ENCODE results near the gene ELP2.

ELP2 gene

DNA sequence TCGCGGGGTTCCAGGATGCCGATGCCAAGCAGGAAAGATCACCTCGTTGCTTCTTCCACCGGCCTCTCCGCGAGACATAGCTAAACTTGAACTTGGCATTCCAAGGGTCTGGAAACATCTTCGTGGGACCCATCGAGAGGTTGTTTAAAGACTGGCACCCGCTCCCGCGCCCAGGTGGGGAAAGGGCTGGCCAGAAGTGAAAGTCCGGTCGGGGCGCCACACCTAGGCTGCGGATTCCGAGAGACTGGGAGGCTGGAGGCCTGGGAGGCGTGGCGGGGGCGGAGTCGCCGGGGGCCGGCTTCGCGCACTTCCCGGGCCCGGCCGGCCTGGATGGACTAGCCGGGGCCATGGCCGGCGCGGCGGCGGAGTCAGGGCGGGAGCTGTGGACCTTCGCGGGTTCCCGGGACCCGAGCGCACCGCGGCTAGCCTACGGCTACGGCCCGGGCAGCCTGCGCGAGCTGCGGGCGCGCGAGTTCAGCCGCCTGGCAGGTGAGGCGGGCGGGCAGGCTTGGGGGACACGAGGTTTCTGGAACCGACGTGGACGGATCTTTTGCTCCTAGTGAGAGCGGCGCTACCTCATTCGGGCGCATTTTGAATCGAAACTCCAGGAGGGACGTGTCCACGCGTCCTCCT is 57.6 kb downstream of the ELP2 start, which contains the start of gene MOCOS (continued):
- TF ChIP-seq KLF1 (tag by site-specific recombination; IDR thresholded peaks at IDR 0.05) = peak; percentile 16; the same call in 1 of the 2 replicates
- TF ChIP-seq ZNF558 (tag by site-specific recombination; IDR thresholded peaks at IDR 0.05) = no peak
- TF ChIP-seq ZNF660 (tag by site-specific recombination; IDR thresholded peaks at IDR 0.05) = peak; percentile 40; the same call in 1 of the 2 replicates
- TF ChIP-seq ZXDB (tag by site-specific recombination; IDR thresholded peaks at IDR 0.05) = 0 out of 2 replicates have a peak, but pooled peaks have one; percentile 5
- TF ChIP-seq ZNF664 (tag by site-specific recombination; IDR thresholded peaks at IDR 0.05) = no peak
- no peak; the same call in 1 of the 2 replicates for TF ChIP-seq ZFHX2 (tag by site-specific recombination; conservative IDR thresholded peaks at IDR 0.05)
- TF ChIP-seq ZBTB17 (tag by site-specific recombination; IDR thresholded peaks at IDR 0.05) = peak; percentile 51
- TF ChIP-seq GLIS2 (tag by site-specific recombination; IDR thresholded peaks at IDR 0.05) = peak; percentile 65
- peak; percentile 65 for TF ChIP-seq SP3 (tag by site-specific recombination; IDR thresholded peaks at IDR 0.05)
- TF ChIP-seq ZNF335 (tag by site-specific recombination; conservative IDR thresholded peaks at IDR 0.05) = peak; percentile 73
- TF ChIP-seq ZSCAN30 (tag by site-specific recombination; IDR thresholded peaks at IDR 0.05) = peak; percentile 42; the same call in 1 of the 2 replicates
- TF ChIP-seq ZNF292 (tag by site-specific recombination; IDR thresholded peaks at IDR 0.05; ENCODE audit: borderline replicate concordance, low read depth) = no peak
- TF ChIP-seq ZNF501 (tag by site-specific recombination; IDR thresholded peaks at IDR 0.05) = 0 out of 2 replicates have a peak, but pooled peaks have one; percentile 12
- peak; percentile 50; the same call in 1 of the 2 replicates for TF ChIP-seq KLF8 (tag by site-specific recombination; IDR thresholded peaks at IDR 0.05)
- TF ChIP-seq ZNF2 (tag by site-specific recombination; IDR thresholded peaks at IDR 0.05) = no peak
- TF ChIP-seq YY1 (tag by site-specific recombination; IDR thresholded peaks at IDR 0.05) = 0 out of 2 replicates have a peak, but pooled peaks have one; percentile 54
- TF ChIP-seq ZFP37 (tag by site-specific recombination; IDR thresholded peaks at IDR 0.05) = peak; percentile 12; the same call in 1 of the 2 replicates
- peak; percentile 80 for TF ChIP-seq PRDM1 (tag by site-specific recombination; IDR thresholded peaks at IDR 0.05)
- peak; percentile 94 for TF ChIP-seq KLF9 (tag by site-specific recombination; IDR thresholded peaks at IDR 0.05; ENCODE audit: low read depth)
- peak; percentile 34; the same call in 1 of the 2 replicates for TF ChIP-seq KLF16 (tag by site-specific recombination; IDR thresholded peaks at IDR 0.05)
- TF ChIP-seq, protein P1, sequence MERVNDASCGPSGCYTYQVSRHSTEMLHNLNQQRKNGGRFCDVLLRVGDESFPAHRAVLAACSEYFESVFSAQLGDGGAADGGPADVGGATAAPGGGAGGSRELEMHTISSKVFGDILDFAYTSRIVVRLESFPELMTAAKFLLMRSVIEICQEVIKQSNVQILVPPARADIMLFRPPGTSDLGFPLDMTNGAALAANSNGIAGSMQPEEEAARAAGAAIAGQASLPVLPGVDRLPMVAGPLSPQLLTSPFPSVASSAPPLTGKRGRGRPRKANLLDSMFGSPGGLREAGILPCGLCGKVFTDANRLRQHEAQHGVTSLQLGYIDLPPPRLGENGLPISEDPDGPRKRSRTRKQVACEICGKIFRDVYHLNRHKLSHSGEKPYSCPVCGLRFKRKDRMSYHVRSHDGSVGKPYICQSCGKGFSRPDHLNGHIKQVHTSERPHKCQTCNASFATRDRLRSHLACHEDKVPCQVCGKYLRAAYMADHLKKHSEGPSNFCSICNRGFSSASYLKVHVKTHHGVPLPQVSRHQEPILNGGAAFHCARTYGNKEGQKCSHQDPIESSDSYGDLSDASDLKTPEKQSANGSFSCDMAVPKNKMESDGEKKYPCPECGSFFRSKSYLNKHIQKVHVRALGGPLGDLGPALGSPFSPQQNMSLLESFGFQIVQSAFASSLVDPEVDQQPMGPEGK (tag by site-specific recombination; IDR thresholded peaks at IDR 0.05) = peak; percentile 42; the same call in 1 of the 2 replicates
- TF ChIP-seq ZNF626 (tag by site-specific recombination; IDR thresholded peaks at IDR 0.05) = peak; percentile 58; the same call in 1 of the 2 replicates
- peak; percentile 86 for TF ChIP-seq KLF10 (tag by site-specific recombination; IDR thresholded peaks at IDR 0.05)
- TF ChIP-seq, protein P2, sequence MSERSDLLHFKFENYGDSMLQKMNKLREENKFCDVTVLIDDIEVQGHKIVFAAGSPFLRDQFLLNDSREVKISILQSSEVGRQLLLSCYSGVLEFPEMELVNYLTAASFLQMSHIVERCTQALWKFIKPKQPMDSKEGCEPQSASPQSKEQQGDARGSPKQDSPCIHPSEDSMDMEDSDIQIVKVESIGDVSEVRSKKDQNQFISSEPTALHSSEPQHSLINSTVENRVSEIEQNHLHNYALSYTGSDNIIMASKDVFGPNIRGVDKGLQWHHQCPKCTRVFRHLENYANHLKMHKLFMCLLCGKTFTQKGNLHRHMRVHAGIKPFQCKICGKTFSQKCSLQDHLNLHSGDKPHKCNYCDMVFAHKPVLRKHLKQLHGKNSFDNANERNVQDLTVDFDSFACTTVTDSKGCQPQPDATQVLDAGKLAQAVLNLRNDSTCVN (tag by site-specific recombination; optimal IDR thresholded peaks at IDR 0.05) = peak; percentile 62
- 0 out of 2 replicates have a peak, but pooled peaks have one; percentile 30 for TF ChIP-seq ZNF140 (tag by site-specific recombination; IDR thresholded peaks at IDR 0.05)
